PC-9 (cell line): ENCODE measurements around the gene CTIF.

ENCODE experiments used
- CTCF ChIP-seq: fragments of 200-600 bp; sonication (generic); conservative IDR thresholded peaks from 2 replicates; pipeline ENCODE4 v1.6.1; 2017; ENCODE audit warnings: mixed run types, antibody characterized with exemption, mild to moderate bottlenecking, moderate library complexity
- EZH2 ChIP-seq: fragments of 200-600 bp; sonication (generic); IDR thresholded peaks from 2 replicates; pipeline ENCODE4 v1.8.0; 2017; ENCODE audit warnings: antibody characterized with exemption, low read depth

- TF ChIP-seq CTCF (no peak), EZH2 (no peak)
Measured at GRCh38 chr18:48517048-48517447, 21.8 kb upstream of the CTIF start.
